NCI-H226 (cell line): Measurements from ENCODE around the gene CRYBG3.

Experiments used
- DNase-seq: peaks from one replicate; pipeline ENCODE4 v3.0.0-alpha.2; 2015

Gene CRYBG3

DNA sequence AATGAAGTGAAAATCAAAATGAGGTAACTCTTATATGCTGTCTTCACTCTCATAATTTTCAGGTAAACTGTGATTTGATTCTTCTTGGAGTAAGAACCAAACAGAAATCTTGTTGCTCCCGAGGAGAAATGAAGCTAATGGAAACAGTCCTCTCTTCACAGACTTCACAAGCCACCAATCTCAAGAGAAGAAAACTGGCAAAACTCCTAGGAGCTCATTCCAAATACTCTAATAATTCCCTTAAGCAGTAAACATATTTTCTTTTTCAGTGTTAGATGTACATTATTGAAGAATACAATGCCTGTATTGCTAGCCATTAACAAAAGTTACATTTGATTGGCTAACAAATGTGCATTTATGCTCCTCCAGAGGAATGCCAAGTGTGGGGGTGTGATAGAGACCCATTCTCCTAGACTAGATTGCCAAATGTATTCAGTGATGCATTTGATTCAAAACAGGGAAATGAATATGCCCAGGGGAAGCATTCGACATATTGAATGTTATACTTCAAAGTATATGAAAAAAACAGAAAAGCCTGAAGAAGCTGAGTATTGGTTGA lies 162.2 kb downstream of the CRYBG3 start:
- DNase-seq = no peak

DNA sequence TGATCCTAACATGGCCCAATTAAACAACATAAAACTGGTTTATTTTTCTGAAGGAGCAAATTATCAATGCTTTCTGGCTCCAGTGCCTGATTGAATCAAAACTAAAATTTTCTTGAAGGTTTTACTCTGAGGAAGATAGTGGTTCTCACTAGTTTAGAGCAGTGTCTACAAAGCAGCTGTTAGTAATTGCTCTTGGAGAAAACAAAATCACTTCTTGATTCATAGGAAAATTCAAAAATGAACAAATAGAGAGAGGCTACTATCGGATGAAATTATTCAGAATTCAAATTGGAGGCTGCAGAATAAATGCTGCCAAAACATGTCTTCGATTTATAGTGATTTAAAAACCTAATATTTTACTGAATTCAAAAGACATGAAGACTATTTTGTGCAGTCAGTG lies 165.5 kb downstream of the CRYBG3 start:
- DNase-seq = no peak

DNA sequence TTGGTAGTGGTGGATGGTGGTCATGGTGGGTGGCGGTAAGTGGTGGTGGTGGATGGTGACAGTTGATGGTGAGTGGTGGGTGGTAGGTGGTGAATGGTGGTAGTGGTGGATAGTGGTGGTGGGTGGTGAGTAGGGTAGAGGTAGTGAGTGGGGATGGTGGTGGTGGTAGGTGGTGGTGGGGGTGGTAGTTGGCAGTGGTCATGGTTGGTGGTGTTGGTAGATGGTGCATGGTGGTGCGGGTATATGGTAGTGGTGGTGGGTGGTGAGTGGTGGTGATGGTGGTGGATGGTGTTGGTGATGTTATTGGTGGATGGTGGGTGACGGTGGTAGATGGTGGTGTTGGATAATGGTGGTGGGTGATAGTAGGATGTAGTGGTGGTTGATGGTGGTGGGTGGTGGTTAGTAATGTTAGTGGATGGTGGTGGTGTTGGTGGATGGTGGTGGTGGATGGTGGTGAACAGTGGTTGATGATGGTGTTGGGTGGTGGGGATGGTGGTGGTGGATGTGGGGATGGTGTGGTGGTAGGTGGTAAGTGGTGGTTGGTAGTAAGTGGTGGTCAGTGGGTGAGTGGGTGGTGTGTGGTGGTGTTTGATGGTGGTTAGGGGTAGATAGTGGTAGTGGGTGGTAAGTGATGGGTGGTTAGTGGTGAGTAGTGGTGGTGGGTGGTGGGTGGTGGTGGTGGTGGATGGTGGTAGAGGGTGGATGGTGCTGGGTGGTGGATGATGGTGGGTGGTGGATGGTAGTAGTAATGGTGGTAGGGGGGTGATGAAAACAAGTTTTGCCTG lies 167.2 kb downstream of the CRYBG3 start:
- DNase-seq = no peak

DNA sequence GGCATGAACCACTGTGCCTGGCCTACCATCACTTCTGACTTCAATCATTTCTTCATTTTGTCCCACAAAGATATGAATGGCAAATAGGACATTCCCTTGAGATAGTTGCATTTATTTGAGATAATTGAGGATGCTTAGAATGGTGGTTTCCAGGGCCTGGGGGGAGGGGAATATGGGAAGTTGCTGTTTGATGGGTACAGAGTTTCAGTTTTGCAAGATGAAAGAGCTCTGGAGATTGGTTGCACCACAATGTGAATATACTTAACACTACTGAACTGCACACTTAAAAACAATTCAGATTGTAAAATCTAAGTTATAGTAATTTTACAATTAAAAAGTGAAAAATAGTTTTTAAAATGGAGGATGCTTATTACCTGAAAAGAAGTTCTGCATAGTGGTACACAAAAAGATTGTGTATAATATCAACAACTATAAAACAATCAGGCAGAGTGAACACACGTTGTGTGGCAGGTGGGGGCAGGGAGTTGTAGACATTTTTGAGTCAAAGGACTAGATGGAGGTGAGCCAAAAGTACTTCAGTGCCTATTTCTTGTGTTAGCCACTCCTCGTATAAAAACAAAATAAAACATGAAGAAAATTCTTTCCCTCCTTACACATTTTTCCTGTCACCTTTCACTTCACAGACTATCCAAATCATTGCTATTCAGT lies 168.9 kb downstream of the CRYBG3 start:
- no peak for DNase-seq

DNA sequence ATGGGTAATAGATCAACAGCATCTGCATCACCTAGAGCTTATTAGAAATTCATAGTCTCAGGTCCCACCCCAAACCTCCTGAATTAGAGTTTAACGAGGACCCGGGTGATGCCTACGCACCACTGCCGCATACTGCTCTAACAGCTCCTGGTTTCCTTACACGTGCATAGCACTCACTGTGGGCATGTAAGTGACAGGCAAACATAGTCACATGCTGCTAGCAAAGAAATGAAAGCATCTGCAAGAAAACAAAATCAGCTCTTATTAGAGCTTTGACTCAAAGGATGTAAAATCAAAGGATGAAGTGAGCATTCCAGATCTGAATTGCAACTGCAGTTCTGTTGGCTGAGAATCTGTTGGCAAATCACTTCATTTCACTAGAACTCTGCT lies 169.5 kb downstream of the CRYBG3 start:
- no peak for DNase-seq

DNA sequence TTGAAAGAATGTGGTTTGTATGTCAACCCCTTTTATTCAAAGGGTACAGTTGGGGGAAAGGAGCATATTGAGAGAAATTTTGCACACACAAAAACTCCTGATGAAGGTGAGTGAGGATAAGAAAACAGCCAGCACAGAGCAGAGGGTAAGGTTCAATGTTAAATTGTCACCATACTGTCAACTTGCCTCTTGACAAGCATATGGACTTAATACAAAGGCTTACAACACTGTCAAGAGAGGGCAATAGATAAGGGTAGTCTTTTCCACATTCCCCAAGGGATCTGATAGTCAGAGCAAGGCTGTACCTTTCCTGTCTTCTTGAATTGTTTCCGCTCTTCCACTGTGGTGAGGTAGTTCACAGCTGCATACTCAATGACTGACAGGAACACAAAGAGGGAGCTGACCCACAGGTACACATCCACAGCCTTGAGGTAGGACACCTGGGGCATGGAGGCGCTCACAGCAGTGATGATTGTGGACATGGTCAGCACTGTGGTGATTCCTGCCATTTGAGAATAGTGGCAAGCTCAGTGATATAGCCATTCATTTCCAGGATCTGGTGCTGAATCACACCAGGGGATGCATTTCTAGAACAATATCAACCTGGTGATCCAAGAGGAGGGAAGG lies 170.8 kb downstream of the CRYBG3 start:
- no peak for DNase-seq

DNA sequence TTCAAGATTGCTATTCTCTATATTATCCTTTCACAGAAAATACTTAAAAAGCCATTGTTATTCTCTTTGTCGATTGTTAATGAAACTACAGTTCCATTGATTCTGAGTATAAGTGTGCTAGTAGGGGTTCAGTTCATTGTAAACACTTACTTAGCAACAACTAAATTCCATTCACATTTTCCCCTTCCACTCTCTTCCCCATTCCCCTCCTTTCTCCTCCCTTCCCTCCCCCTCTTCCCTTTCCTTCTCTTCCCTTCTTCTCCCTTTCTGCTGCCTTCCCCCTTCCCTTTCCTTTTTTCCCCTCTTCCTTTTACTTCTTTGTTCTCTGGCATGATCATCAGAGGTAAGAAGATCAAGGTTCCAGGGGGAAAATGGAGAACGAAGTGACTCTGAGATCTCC lies 171.7 kb downstream of the CRYBG3 start:
- DNase-seq = no peak

DNA sequence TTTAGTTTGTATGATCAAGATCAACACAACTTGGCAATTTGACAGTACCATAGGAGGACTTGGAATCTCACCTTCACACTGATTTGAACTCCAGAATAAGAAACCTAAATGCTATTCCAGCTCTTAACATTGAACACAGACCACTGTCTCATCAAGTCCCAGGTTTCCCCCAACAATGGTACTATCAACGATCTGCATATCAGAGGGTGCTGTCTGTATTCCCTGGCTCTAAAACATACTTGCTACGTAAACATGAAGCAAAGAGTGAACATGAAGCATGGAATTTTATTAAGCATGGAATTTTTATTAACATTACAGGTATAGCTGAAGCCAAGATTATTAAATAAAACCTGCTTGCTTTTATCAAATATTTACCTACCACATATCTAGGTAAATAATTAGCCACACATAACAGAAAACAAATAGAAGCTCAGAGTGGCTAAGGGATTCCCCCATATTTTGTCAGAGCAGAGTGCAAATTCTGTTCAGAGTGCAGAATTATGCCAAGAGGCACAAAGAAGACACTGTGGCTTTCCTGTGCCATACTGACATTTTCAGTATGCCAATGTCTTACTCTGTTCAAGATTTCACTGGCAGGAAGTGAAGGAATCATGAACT lies 172.6 kb downstream of the CRYBG3 start:
- no peak for DNase-seq
